ENCODE data around the gene TEX12. TPM values are rescaled to one million over a fixed set of nuclear protein-coding genes. Genes with fewer than 3 reads are reported as not detected.

The TEX12 gene
- total and polyA plus RNA-seq, 2 of the 8 experiments (the other 6 are each of a cell fraction or from before 2014, with no cell fraction given), result not detected

DNA sequence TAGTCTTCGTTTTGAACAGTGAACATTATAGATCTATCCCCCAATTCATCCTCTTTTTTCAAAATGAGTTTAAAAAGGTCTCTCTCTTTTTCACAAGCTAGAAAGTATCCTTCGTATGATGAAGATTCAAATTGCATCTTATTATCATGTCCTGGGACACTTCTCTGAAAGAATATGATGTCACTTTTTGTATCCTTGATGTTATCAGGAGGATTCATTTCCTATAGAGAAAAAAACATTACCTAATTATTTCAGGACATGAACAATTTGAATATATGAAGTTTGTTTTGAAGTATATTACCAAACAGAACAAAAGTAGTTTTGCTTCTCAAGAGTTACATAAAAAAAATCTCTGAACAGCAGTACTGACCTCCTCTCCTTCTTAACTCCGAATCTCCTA, 23.6 kb upstream of the TEX12 start:
- no peak overlapping the region for H2BK5ac ChIP-seq (ENCODE audit: low read depth, low read length)
- H4K5ac ChIP-seq (ENCODE audit: insufficient read length, low read depth, low read length), result no peak overlapping the region
- TF ChIP-seq RNF2 (IDR thresholded peaks at IDR 0.05; ENCODE audit: borderline replicate concordance, low read depth, low read length, missing control alignments, poor library complexity, severe bottlenecking), result no peak
- H3K18ac ChIP-seq (ENCODE audit: extremely low read depth, low read length), result no peak overlapping the region
- WGBS, 2 experiments (ENCODE audit: extremely low coverage in 1 of 2, insufficient coverage in 1 of 2, insufficient read length in 1 of 2, insufficient replicate concordance in 2 of 2, low coverage in 1 of 2, low lambda C conversion rate in 2 of 2, missing lambda C conversion rate in 1 of 2), result 87% methylated on average over 3 of the region's 3 CpGs; no CpG with 5 or more reads in 1 of the 2 experiments
- H3K36me3 ChIP-seq (ENCODE audit: control insufficient read depth in 2 of 4, insufficient read depth in 4 of 4, low read length in 3 of 4), result no peaks in the 10 kb centered on the region
- H3K4ac ChIP-seq (replicated peaks; ENCODE audit: insufficient read length, low read depth, low read length), result no peak overlapping the region
- no peak overlapping the region for H2BK15ac ChIP-seq (ENCODE audit: low read length)
- no peaks in the 10 kb centered on the region for H3K9me3 ChIP-seq (ENCODE audit: insufficient read depth in 2 of 2, low read depth in 1 of 2, low read length in 1 of 2)
- H2BK20ac ChIP-seq (ENCODE audit: low read length), result no peak overlapping the region
- no peak overlapping the region for H3K4me2 ChIP-seq (ENCODE audit: insufficient read depth in 1 of 2, low read depth in 2 of 2, low read length in 2 of 2)
- H3K79me1 ChIP-seq (ENCODE audit: low read depth, low read length), result no peaks in the 10 kb centered on the region
- H3K4me1 ChIP-seq (replicated peaks in 1 of 4; ENCODE audit: control insufficient read depth in 3 of 4, insufficient read depth in 4 of 4, low read length in 3 of 4), result no peaks in the 10 kb centered on the region
- no peak overlapping the region for H3K14ac ChIP-seq (ENCODE audit: insufficient read length)
- CTCF ChIA-PET (ENCODE audit: partially characterized antibody), result interaction anchor here (0.9 kb wide), 1 partner anchor 76 kb away, joined by 3 read pairs; no protein-coding TSS in a partner anchor
- FAIRE-seq (no peak), DNase-seq (ENCODE audit: low read depth in 1 of 2, low spot score in 2 of 2) (no peak)
- H2BK120ac ChIP-seq (replicated peaks; ENCODE audit: low read depth, low read length), result no peak overlapping the region
- no peak overlapping the region for H2AFZ ChIP-seq (ENCODE audit: low read length)
- H2AK5ac ChIP-seq (ENCODE audit: low read depth, low read length), result no peak overlapping the region
- H4K8ac ChIP-seq (ENCODE audit: extremely low read depth, insufficient read depth, low read length), result no peak overlapping the region
- no peaks in the 10 kb centered on the region for H3K27me3 ChIP-seq (replicated peaks in 1 of 4; ENCODE audit: control insufficient read depth in 3 of 4, extremely low read depth in 1 of 4, insufficient read depth in 3 of 4, low read length in 3 of 4)
- no peak overlapping the region for H3K4me3 ChIP-seq (ENCODE audit: extremely low read depth in 1 of 4, insufficient read depth in 2 of 4, low read depth in 3 of 4, low read length in 4 of 4)
- POLR2A ChIA-PET (ENCODE audit: partially characterized antibody), result no interaction called here
- no peaks in the 10 kb centered on the region for H3K23me2 ChIP-seq (ENCODE audit: low read depth, low read length)
- H2BK12ac ChIP-seq (ENCODE audit: low read depth, low read length), result no peak overlapping the region
- no peak overlapping the region for H3K9ac ChIP-seq (replicated peaks in 1 of 4; ENCODE audit: extremely low read depth in 1 of 4, low read depth in 3 of 4, low read length in 3 of 4)
- no peaks in the 10 kb centered on the region for H3K79me2 ChIP-seq (ENCODE audit: control insufficient read depth in 1 of 2, insufficient read depth in 2 of 2, low read length in 2 of 2)
- H3K27ac ChIP-seq (ENCODE audit: low read depth, low read length), result no peak overlapping the region
- no peak overlapping the region for H3K23ac ChIP-seq (ENCODE audit: insufficient read length)
- H4K91ac ChIP-seq (replicated peaks; ENCODE audit: insufficient read length, low read length), result no peak overlapping the region
- H3K56ac ChIP-seq (replicated peaks; ENCODE audit: insufficient read length, low read depth, low read length), result no peak overlapping the region
- no peaks in the 10 kb centered on the region for H4K20me1 ChIP-seq (replicated peaks in 1 of 2; ENCODE audit: control insufficient read depth in 1 of 2, insufficient read depth in 2 of 2, low read length in 2 of 2)
